HCEC 1CT (cell line): ENCODE data around the gene TFEB.

ENCODE experiments used
- DNase-seq: peaks from one replicate; pipeline ENCODE4 v3.0.0-alpha.2; 2017

TFEB gene

GRCh38 chr6:41736800-41737555 lies 1.6 kb upstream of the TFEB start:
- DNase-seq: no peak

GRCh38 chr6:41736186-41736733 lies 852 bp upstream of the TFEB start:
- DNase-seq: no peak

GRCh38 chr6:41734666-41735426 lies 562 bp downstream of the TFEB start:
- DNase-seq: peak; percentile 35

GRCh38 chr6:41733707-41734665 lies 1.4 kb downstream of the TFEB start:
- peak; percentile 24 for DNase-seq

- no peak for DNase-seq
Measured at GRCh38 chr6:41733360-41733706, 2.1 kb downstream of the TFEB start.

- no peak for DNase-seq
Measured at GRCh38 chr6:41732591-41733359, 2.6 kb downstream of the TFEB start.

GRCh38 chr6:41732149-41732548 lies 3.3 kb downstream of the TFEB start:
- DNase-seq: no peak

- no peak for DNase-seq
Measured at GRCh38 chr6:41731561-41732086, 3.8 kb downstream of the TFEB start.

- no peak for DNase-seq
Measured at GRCh38 chr6:41730531-41731436, 4.6 kb downstream of the TFEB start.

GRCh38 chr6:41729624-41730023 lies 5.8 kb downstream of the TFEB start:
- DNase-seq: no peak

- no peak for DNase-seq
Measured at GRCh38 chr6:41728954-41729353, 6.5 kb downstream of the TFEB start.

GRCh38 chr6:41728073-41728936 lies 7.1 kb downstream of the TFEB start:
- no peak for DNase-seq

GRCh38 chr6:41727705-41728072 lies 7.7 kb downstream of the TFEB start:
- no peak for DNase-seq

- DNase-seq: no peak
Measured at GRCh38 chr6:41726876-41727275, 8.5 kb downstream of the TFEB start.

GRCh38 chr6:41724586-41725501 lies 10.6 kb downstream of the TFEB start:
- DNase-seq: no peak

GRCh38 chr6:41724228-41724580 lies 11.2 kb downstream of the TFEB start:
- no peak for DNase-seq

- DNase-seq: peak; percentile 90
Measured at GRCh38 chr6:41723530-41724227, 11.7 kb downstream of the TFEB start.

- DNase-seq: no peak
Measured at GRCh38 chr6:41722969-41723529, 12.4 kb downstream of the TFEB start.
